ENCODE measurements around the gene AMHR2.
"Not testable (repeated sequence)": the region's sequence is repeated elsewhere in the genome, so short reads cannot be mapped to it uniquely, and the experiment has no call there.

- TF ChIP-seq FOXM1 (IDR thresholded peaks at IDR 0.05; ENCODE audit: borderline replicate concordance, low read depth); REST (IDR thresholded peaks at IDR 0.05; ENCODE audit: low read depth); TAF1 (IDR thresholded peaks at IDR 0.05; ENCODE audit: low read depth); TCF12 (IDR thresholded peaks at IDR 0.05; ENCODE audit: low read depth); TEAD4 (IDR thresholded peaks at IDR 0.05); RAD21 (IDR thresholded peaks at IDR 0.05; ENCODE audit: low read depth); CREB1 (IDR thresholded peaks at IDR 0.05; ENCODE audit: low read depth): not testable (repeated sequence)
- TF ChIP-seq CEBPB (IDR thresholded peaks at IDR 0.05): 0 out of 2 replicates have a peak, but pooled peaks have one; percentile 40
Observed at GRCh38 chr12:53435326-53435725, 11.7 kb downstream of the AMHR2 start.
